Naive B cell (primary cell): ENCODE measurements around the gene SLC2A8. TPM values are rescaled to one million over a fixed set of nuclear protein-coding genes. Genes with fewer than 3 reads are reported as not detected.

Experiments used
- ATAC-seq, 2 donors: fragments of 150-1000 bp; cut with Tn5 transposase; 2 replicates each; pipeline ENCODE4 v1.10.0; 2021; ENCODE audit warnings: low read depth in 2 of 2, mild to moderate bottlenecking in 2 of 2, moderate library complexity in 2 of 2
- DNase-seq: peaks from one replicate; pipeline ENCODE4 v3.0.0; 2022
- H3K27ac Mint-ChIP-seq, 6 donors: one replicate each; pipeline ENCODE4 v1.8.0; 2020 to 2022; ENCODE audit warnings: mild to moderate bottlenecking in 6 of 6, mixed read lengths in 6 of 6, moderate library complexity in 5 of 6, inconsistent platforms in 2 of 6
- H3K27me3 Mint-ChIP-seq, 3 donors: one replicate each; pipeline ENCODE4 v1.8.0; 2021 to 2022; ENCODE audit warnings: mixed read lengths in 3 of 3, mild to moderate bottlenecking in 1 of 3
- H3K36me3 Mint-ChIP-seq, 2 donors: one replicate each; pipeline ENCODE4 v1.8.0; 2020 to 2022; ENCODE audit warnings: mixed read lengths in 2 of 2, inconsistent platforms in 1 of 2, mild to moderate bottlenecking in 1 of 2
- H3K4me1 Mint-ChIP-seq, 3 donors: one replicate each; pipeline ENCODE4 v1.8.0; 2020 to 2022; ENCODE audit warnings: mixed read lengths in 3 of 3, inconsistent platforms in 1 of 3, mild to moderate bottlenecking in 1 of 3, moderate library complexity in 1 of 3
- H3K4me3 Mint-ChIP-seq, 8 donors: one replicate each; pipeline ENCODE4 v1.8.0; 2020 to 2022; ENCODE audit warnings: mild to moderate bottlenecking in 8 of 8, mixed read lengths in 8 of 8, moderate library complexity in 8 of 8, inconsistent platforms in 2 of 8
- H3K9me3 Mint-ChIP-seq, 7 donors: one replicate each; pipeline ENCODE4 v1.8.0; 2020 to 2022; ENCODE audit warnings: mixed read lengths in 7 of 7, mild to moderate bottlenecking in 5 of 7, inconsistent platforms in 2 of 7, moderate library complexity in 1 of 7
- polyA plus RNA-seq, 6 donors: library from polyadenylated mRNA; unstranded; fragments of 300-500 nt; fragmentation: Illumina TruSeq; gene quantifications; one replicate each; pipeline ENCODE4 v1.2.3, GENCODE V29; 2021; ENCODE audit warnings: low read depth in 6 of 6

SLC2A8 gene, protein sequence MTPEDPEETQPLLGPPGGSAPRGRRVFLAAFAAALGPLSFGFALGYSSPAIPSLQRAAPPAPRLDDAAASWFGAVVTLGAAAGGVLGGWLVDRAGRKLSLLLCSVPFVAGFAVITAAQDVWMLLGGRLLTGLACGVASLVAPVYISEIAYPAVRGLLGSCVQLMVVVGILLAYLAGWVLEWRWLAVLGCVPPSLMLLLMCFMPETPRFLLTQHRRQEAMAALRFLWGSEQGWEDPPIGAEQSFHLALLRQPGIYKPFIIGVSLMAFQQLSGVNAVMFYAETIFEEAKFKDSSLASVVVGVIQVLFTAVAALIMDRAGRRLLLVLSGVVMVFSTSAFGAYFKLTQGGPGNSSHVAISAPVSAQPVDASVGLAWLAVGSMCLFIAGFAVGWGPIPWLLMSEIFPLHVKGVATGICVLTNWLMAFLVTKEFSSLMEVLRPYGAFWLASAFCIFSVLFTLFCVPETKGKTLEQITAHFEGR
- 10 to 100 TPM in 1 of 6 donors, 1 to 10 TPM in 5; 6.0 to 14.3 (median 8.5) TPM for polyA plus RNA-seq

DNA sequence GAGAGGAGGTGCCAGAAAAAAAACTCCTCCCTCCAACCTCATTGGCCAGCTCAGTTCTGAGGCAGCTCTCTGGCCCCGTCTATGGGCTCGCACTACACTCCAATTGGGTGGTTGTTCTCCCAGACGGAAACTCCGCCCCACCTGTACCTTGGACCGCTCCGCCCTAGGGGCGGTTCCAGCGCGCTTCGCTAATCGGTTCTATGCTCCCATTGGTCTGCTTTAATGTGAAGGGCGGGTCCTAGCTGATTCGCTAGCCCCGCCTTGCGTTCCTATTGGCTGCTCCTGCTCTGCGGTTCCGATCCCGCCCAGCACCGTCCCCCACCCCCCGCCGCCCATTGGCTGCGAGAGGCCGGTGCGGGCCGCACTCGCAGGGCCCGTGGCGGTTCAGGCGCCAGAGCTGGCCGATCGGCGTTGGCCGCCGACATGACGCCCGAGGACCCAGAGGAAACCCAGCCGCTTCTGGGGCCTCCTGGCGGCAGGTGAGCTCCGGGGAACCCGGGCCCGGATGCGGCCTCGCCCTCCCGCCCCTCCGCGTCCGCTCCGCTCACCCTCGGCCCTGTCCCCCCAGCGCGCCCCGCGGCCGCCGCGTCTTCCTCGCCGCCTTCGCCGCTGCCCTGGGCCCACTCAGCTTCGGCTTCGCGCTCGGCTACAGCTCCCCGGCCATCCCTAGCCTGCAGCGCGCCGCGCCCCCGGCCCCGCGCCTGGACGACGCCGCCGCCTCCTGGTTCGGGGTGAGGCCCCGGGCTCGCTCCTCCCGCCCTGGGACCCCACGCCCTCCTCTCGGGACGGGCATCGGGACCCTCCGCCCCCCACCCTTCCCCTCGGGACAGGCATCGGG, at the start of gene SLC2A8:
Gene SLC2A8 (plus strand): TSS at position 362 of the 838 bp plus-strand sequence. CDS start 62 bp downstream, at position 424.
- Mint-ChIP-seq H3K36me3 (no peaks in the 10 kb centered on the region), H3K27ac (peak within 1 kb of the TSS; percentile 44 to 95 (median 70)), H3K4me3 (peak within 1 kb of the TSS; percentile 83 to 93 (median 88)), H3K27me3 (peaks cover 2 to 23% (median 13%) of the 10 kb centered on the region in 3 donors), H3K4me1 (peaks cover 11 to 21% (median 15%) of the 10 kb centered on the region in 3 donors), H3K9me3 (no peaks in the 10 kb centered on the region)
- ATAC-seq (peak; percentile 87 to 88), DNase-seq (peak; percentile 100)

DNA sequence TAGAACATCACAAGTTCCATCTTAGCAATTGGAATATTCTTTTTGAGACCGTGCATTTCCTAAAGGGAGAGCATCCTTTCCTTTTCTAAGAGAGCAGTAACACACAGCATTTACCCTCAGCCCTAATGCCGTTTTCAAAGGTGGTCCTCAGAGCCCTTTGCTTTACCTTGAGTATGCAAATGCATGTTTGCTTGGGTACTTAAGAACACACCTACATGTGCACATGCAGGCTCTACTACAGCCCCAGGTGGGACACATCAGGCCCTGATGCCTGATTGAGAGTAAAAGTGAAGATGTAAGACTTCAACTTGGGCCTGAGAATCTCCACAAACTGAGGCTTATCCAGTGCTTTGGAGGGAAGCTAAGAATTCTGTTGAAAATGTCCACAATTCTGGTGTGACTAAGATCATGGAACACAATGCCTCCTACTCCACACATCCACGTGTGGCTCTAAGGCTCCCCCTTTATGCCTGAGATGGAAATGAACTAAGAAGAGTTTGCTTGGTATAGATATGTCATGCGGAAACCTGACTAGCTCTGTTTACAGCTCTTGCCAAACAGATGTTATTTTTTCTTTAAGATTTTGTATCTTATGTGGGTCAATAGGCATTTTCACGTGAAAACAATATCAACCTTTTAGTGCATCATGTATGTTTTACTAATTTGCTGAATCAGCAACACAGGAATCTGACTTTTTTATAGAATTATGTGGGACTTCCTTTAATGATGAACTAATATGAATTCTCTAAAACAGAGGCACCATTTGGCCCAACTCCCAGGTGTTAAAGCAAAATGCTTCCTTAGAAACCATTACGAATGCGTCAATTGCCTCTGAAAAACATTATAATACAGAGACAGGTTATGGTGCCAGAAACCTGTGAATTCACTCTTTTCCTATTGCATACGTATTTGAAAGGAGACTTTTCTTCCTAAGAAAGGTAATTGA, 48.9 kb upstream of the SLC2A8 start:
- ATAC-seq (no peak), DNase-seq (no peak)
- Mint-ChIP-seq H3K36me3 (no peaks in the 10 kb centered on the region), H3K9me3 (no peaks in the 10 kb centered on the region), H3K4me1 (no peaks in the 10 kb centered on the region), H3K4me3 (no peak overlapping the region), H3K27ac (no peak overlapping the region), H3K27me3 (peaks cover 0 to 7% (median 6%) of the 10 kb centered on the region in 3 donors)

DNA sequence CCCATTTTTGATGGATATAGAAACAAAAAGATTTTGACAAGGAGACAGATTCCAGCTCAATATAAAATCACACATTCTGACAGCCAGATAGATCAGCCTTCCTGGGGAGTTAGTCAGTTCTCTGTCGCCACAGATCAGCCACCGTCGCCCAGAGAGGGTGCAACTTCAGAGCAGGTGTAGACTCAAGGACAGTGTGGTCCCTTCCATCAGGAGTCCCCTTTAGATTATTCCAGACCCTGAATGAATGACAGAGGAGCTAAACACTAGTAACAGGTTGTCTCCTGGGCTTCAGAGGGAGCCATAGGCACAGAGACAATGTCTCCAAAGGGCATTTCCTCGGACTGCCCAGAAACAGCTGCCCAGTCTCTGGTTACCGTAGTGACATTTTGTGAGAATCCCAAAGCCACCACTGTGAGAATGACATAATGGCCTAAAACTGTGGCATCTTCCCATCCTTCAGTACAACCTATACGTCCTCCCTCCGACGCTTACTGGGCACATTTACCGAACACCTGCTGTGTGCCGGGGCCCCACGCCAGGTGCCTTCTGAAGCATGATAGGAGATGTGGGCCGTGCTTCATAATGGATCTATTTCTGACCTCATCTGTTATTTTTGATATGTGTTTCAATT, 47.4 kb upstream of the SLC2A8 start:
- no peaks in the 10 kb centered on the region for H3K9me3 Mint-ChIP-seq
- H3K4me1 Mint-ChIP-seq: no peaks in the 10 kb centered on the region
- H3K27me3 Mint-ChIP-seq: peaks cover 0 to 12% (median 4%) of the 10 kb centered on the region in 3 donors
- ATAC-seq (no peak), DNase-seq (no peak)
- H3K27ac Mint-ChIP-seq: no peak overlapping the region
- no peak overlapping the region for H3K4me3 Mint-ChIP-seq
- H3K36me3 Mint-ChIP-seq: no peaks in the 10 kb centered on the region

DNA sequence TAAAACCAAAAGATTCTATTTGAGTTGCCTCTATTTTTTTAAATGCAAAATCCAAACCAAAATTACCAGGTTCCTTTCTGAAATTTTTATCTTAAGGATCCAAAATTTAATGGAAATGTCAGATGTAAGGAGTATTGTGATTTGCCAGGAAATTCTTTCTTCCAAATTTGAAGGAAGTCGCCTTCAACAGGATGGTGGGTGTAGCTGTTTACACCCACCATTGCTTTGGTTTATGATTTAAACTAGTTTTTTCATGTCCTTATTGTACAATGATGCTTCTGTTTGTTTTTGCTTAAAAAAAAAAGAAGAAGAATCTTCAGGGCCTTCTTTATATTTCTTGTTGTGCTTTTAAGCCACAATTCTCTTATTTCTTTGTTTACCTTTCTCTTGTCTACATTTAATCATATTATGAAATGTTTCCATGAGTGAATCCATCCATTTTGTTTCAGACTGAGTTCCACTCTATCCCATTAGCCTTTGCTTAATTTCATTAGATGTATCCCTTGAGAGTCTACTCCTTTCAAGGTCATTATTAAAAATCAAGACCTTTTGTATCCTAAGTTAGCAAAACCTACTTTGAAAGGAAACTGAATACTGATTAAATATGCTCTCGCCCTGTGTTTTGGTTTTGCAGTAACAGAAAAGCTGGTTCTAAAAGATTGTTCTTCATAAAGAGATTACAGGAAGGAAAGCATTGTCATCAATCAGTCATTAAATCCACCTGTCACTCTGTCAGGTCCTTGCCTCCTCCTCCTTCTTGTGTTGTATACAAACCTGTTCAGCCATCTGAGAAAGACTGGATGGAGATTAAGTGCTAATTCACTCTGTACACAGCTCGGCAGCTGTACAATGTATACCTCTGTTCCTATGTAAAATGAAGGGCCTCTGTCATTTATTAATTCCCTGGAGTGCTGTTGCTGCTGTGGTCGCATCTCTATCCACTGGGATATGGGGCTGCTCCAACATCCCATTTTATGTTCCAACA, 45.5 kb upstream of the SLC2A8 start:
- peaks cover 0 to 22% (median 16%) of the 10 kb centered on the region in 3 donors for H3K27me3 Mint-ChIP-seq
- no peaks in the 10 kb centered on the region for H3K9me3 Mint-ChIP-seq
- peaks cover 0 to 6% of the 10 kb centered on the region in 2 donors for H3K36me3 Mint-ChIP-seq
- no peak for DNase-seq
- no peak overlapping the region for H3K4me3 Mint-ChIP-seq
- ATAC-seq: no peak
- no peak overlapping the region for H3K27ac Mint-ChIP-seq
- H3K4me1 Mint-ChIP-seq: no peaks in the 10 kb centered on the region

GRCh38 chr9:127353882-127354281, 43.1 kb upstream of the SLC2A8 start:
- peaks cover 0 to 6% of the 10 kb centered on the region in 2 donors for H3K36me3 Mint-ChIP-seq
- no peak for ATAC-seq
- H3K4me3 Mint-ChIP-seq: no peak overlapping the region
- no peaks in the 10 kb centered on the region for H3K4me1 Mint-ChIP-seq
- no peaks in the 10 kb centered on the region for H3K9me3 Mint-ChIP-seq
- DNase-seq: no peak
- H3K27ac Mint-ChIP-seq: no peak overlapping the region
- H3K27me3 Mint-ChIP-seq: peaks cover 0 to 18% (median 13%) of the 10 kb centered on the region in 3 donors

DNA sequence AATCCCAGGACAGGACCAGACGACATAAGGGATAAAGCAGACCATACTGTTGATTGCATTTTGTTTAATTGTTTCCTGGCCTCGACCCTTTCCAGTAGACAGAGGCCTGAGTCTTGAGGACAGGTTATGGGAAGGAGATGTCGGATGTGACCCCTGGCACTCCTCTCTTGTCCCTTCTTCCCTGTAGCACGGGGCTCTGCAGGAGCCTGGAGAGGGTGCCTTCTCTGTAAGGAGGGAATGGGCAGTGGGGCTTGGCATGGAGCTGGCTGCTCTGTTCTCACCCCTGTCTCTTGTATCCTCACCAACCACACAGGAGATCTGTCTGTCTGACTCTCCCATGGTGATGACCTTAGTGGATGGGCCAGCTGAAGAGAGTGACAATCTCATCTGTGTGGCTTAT, 40.1 kb upstream of the SLC2A8 start:
- DNase-seq: no peak
- Mint-ChIP-seq H3K27ac (no peak overlapping the region), H3K9me3 (no peaks in the 10 kb centered on the region), H3K4me3 (no peak overlapping the region), H3K36me3 (peaks cover 0 to 6% of the 10 kb centered on the region in 2 donors), H3K4me1 (no peaks in the 10 kb centered on the region), H3K27me3 (peaks cover 0 to 16% (median 12%) of the 10 kb centered on the region in 3 donors)
- no peak for ATAC-seq

- H3K4me1 Mint-ChIP-seq: no peaks in the 10 kb centered on the region
- H3K36me3 Mint-ChIP-seq: peaks cover 0 to 6% of the 10 kb centered on the region in 2 donors
- peaks cover 0 to 16% (median 12%) of the 10 kb centered on the region in 3 donors for H3K27me3 Mint-ChIP-seq
- ATAC-seq (no peak), DNase-seq (no peak)
- no peaks in the 10 kb centered on the region for H3K9me3 Mint-ChIP-seq
- no peak overlapping the region for H3K27ac Mint-ChIP-seq
- no peak overlapping the region for H3K4me3 Mint-ChIP-seq
Observed at GRCh38 chr9:127358023-127358535, 38.9 kb upstream of the SLC2A8 start.

- no peak for DNase-seq
- peaks cover 0 to 12% (median 11%) of the 10 kb centered on the region in 3 donors for H3K27me3 Mint-ChIP-seq
- no peak overlapping the region for H3K4me3 Mint-ChIP-seq
- no peaks in the 10 kb centered on the region for H3K9me3 Mint-ChIP-seq
- H3K36me3 Mint-ChIP-seq: peaks cover 0 to 6% of the 10 kb centered on the region in 2 donors
- H3K4me1 Mint-ChIP-seq: peaks cover 0 to 3% (median 0%) of the 10 kb centered on the region in 3 donors
- ATAC-seq: no peak
- no peak overlapping the region for H3K27ac Mint-ChIP-seq
Observed at GRCh38 chr9:127358770-127359169, 38.2 kb upstream of the SLC2A8 start.

DNA sequence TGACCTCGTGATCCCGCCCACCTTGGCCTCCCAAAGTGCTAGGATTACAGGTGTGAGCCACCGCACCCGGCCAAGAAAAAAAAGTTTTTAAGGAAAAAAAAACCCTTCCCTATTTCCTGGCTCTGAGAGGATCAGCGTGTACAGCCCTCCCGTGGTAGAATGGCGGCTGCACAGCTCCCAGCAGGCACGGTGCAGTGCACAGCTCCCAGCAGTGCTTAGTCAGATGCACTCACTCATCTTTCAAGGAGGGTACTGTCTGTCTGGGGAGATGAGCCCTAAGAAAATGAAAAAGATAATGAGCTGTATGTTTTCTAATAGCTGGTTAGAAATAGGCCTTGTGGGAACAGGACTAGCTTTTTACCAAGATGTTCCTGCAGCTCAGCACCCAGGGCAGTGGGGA, 36.7 kb upstream of the SLC2A8 start:
- Mint-ChIP-seq H3K27me3 (peaks cover 0 to 10% (median 9%) of the 10 kb centered on the region in 3 donors), H3K9me3 (no peaks in the 10 kb centered on the region), H3K4me1 (peaks cover 0 to 3% (median 0%) of the 10 kb centered on the region in 3 donors), H3K4me3 (no peak overlapping the region), H3K36me3 (peaks cover 0 to 4% of the 10 kb centered on the region in 2 donors), H3K27ac (no peak overlapping the region)
- DNase-seq: no peak
- no peak for ATAC-seq

GRCh38 chr9:127360829-127361228, 36.1 kb upstream of the SLC2A8 start:
- Mint-ChIP-seq H3K9me3 (no peaks in the 10 kb centered on the region), H3K27ac (peak overlapping the region in 1 of 6 donors; percentile 14), H3K4me3 (no peak overlapping the region), H3K27me3 (peaks cover 0 to 4% (median 3%) of the 10 kb centered on the region in 3 donors), H3K36me3 (no peaks in the 10 kb centered on the region), H3K4me1 (peaks cover 0 to 3% (median 0%) of the 10 kb centered on the region in 3 donors)
- DNase-seq (no peak), ATAC-seq (no peak)

GRCh38 chr9:127361561-127361960, 35.4 kb upstream of the SLC2A8 start:
- no peak overlapping the region for H3K4me3 Mint-ChIP-seq
- no peak for ATAC-seq

More at GRCh38 chr9:127361561-127361960, 35.4 kb upstream of the SLC2A8 start:
- no peak overlapping the region for H3K27ac Mint-ChIP-seq
- peaks cover 0 to 3% (median 0%) of the 10 kb centered on the region in 3 donors for H3K4me1 Mint-ChIP-seq
- no peaks in the 10 kb centered on the region for H3K36me3 Mint-ChIP-seq
- DNase-seq: no peak
- H3K27me3 Mint-ChIP-seq: no peaks in the 10 kb centered on the region
- no peaks in the 10 kb centered on the region for H3K9me3 Mint-ChIP-seq
